HPDE6-E6E7 (cell line): Measurements from ENCODE around the gene GCHFR.
A peak's percentile ranks its signal among the peaks of the same experiment; 100 is the strongest.

ENCODE experiments used
- DNase-seq: peaks from one replicate; pipeline ENCODE4 v3.0.0; 2011; ENCODE audit warnings: missing footprints; ENCODE audit errors: extremely low spot score

GCHFR gene

DNA sequence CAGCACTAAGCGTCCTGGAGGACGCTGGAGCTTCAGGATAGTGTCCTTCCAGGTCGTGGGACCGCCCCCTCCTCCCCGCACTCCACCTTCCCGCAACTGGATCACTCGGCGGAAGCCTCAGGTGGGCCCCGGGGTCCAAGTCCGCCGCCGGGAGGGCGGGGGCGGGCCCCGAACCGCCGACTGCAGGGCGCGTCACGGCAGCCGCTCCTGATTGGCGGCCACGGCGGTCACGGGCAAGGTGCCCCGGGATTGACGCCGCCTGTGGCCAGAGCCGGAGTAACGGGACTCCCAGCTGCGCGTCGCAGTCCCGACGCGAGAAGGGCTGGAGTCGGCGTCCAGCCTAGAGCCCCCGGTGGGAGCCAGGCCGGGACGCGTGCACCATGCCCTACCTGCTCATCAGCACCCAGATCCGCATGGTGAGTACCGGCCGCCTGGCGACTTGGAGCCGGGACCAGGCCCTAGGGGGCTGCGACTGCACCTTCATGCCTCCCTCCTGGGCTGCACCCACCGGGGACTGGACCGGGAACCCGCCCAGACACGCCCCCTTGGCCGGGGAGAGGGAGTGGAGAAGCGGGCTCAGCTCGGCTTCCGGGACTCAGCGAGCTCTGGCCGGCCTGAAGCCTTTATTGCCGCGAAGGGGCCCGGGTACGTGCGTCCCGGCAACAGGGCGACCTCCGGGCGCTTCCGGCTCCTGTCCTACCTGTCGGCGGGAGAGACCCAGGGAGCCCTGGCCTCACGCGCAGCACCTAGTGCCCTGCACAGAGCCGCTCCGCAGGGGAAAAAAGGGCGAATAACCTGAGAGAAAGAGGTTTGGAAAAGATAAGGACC lies at the start of gene GCHFR:
TSS of gene GCHFR (plus strand) at position 268 of the 828 bp plus-strand sequence. CDS start at position 381, 113 bp downstream.
- DNase-seq, result no peak

DNA sequence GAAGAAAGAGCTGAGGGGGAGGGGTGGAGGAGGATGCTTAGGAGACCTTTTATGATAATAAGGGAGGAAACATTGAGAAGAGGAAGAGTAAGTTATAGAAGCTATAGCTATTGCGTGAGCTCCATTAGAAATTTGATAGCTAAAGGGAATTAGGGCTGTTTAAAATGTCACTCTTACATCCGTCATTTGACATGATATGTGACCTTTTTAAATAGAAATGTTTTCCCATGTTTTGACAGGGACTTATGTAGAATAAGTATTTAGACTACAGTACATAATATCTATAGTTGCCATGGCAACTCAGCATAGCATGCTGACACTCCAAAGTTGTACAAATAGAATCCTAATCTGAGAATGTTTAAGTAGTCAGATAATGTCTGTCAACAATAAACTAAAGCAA lies 49.7 kb upstream of the GCHFR start:
- DNase-seq, result no peak

DNA sequence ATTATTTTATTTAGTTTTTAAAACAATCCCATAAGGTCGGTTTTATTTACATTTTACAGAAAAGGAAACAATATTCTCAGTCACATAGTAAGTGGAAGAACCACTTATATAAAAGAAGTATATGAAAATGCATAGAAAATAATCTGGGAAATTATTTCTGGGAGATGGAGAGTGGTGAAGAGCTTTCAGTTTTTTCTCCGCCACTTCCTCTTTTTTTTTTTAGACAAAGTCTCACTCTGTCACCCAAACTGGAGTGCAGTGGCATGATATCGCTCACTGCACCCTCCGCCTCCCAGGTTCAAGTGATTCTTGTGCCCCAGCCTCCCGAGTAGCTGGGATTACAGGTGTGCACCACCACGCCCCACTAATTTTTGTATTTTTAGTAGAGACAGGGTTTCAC lies 47.7 kb upstream of the GCHFR start:
- no peak for DNase-seq

DNA sequence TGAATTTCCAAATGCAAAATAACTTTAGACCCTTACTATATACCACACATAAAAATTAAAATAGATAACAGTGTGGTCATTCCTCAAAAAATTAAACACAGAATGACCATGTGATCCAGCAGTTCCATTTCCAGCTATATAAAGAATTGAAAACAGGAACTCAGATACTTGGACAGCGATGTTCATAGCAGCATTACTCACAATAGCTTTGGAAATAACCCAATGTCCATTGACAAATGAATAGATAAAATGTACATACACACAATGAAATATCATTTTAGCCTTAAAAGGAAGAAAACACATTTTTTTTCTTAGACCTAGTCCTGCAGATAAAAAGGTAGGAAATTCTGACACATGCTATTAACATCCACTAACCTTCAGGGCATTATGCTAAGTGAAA lies 42.2 kb upstream of the GCHFR start:
- DNase-seq, result no peak

DNA sequence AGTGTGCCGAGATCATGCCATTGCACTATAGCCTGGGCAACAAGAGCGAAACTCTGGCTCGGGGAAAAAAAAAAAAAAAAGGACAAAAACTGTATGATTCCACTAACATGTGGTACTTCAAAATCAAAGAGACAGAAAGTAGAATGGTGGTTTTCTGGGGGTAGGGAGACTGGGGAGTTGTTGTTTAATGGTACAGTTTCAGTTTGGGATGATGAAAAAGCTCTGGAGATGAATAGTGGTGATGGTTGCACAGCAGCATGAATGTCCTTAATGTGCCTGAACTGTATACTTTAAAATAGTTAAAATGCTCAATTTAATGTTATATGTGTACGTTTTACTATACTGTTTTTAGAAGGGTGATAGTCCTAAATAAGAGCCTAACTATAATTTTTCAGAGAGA lies 41.5 kb upstream of the GCHFR start:
- DNase-seq, result no peak

DNA sequence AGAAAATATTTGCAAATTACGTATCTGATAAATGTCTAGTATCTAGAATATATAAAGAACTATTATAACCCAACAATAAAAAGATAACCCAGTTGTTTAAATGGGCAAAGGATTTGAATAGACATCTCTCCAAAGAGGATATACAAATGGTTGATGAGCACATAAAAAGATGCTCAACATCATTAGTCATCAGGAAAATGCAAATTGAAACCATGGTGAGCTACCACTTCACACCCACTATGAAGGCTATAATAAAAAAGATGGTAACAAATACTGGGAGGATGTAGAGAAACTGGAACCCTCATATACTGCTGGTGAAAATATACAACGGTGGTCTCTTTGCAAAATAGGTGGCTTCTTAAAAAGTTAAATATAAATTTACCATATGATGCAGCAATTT lies 40.9 kb upstream of the GCHFR start:
- no peak for DNase-seq

DNA sequence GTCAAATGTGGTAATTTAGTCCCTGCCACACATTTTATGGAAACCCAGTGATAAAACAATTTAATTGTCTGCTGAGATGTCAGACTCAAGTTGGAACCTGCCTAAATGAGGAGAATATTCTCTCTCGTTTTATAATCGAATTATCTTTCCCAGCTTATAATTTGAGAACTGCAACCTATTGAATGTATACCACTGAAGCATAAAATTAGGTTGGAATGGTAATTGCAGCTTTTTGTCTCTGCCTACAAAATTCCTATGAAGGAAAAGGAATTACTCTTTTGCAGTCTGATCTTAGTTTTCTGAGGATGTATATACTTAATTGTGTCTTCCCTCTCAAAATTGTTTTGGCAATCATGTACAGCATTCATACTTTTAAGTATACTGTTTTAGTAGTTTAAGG lies 39.9 kb upstream of the GCHFR start:
- DNase-seq, result no peak

DNA sequence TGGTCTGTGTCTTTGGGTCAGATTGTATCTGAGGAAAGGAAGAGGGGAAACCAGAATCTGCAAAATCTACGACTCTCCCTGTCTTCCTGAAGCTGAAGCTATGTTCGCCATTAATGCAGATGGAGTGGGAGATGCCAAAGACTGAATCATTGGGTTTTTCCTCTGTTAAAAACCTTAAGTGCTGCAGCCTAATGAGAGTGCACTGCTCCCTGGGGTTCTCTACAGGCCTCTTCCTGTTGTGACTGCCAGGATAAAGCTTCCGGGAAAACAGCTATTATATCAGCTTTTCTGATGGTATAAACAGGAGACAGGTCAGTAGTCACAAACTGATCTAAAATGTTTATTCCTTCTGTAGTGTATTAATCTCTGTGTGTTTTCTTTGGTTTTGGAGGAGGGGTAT lies 32.8 kb upstream of the GCHFR start:
- no peak for DNase-seq

DNA sequence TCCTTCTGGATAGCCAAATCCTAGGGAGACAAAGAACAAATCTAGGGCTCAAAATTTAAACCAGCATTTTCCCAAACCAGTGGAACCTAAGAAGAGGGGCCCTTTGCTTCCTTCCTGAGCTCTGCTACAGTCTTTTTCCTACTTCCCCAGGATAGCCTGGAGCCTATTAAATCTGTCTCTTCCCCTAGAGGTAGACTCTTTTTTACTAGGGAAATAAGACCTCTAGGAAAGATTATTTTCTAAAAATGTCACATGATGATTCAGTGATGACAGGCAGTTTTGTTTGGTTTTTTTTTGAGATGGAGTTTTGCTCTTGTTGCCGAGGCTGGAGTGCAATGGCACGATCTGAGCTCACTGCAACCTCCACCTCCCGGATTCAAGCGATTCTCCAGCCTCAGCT lies 27.3 kb upstream of the GCHFR start:
- DNase-seq, result no peak

DNA sequence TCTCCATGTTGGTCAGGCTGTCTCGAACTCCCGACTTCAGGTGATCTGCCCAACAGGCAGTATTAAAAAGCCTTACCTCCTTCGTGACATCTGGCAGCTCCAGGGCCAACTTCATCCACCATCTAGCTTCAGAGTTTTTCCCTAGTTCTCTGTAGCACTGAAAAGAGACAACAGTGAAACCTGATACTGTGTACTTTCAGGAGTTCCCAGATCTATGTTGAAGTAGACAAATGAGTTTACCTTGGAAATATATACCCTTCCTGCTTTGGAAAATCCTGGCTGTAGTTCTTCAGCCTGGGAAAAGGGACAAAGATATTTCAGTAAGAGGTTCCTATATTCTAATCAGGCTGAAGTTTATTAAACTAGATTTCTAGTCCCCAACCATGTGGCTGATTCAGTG lies 26.8 kb upstream of the GCHFR start:
- DNase-seq, result no peak

DNA sequence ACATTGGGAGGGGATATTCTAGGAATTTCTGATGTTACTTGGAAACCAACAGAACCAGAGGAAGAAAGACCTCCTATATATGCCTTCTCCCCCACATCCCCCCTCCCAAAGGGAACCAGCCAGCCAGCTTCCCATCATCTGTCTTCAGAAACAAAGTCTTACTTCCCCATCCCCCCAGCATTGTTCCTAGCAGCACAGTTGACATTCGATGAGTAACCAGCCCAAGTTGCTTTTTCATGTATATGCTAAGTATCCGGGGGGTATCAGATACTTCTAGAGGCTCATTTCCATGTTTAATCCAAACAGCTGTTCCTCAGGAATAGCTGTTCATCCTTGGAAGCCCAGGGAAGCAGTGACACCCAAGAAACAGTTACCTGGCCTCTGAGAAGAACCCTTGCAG lies 24.8 kb upstream of the GCHFR start:
- no peak for DNase-seq

DNA sequence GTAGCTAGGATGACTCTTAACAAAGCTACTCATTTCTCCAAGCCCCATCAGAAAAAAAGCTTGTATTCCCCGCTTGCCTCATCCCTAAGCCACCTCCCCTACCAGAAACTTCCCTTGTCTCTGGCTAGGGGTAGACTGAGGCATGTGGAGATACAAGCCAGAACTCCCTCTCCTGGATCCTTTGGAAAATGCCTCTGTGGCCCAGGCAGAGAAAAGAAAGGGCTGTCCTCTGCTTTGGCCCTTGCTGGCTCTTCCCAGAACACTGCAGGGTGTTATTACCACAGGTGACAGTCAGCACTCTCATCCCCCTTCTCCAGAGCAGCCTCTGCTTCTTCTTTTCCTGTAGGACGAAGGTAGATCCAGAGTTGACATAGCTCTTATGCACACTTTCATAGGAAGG lies 24.0 kb upstream of the GCHFR start:
- no peak for DNase-seq

DNA sequence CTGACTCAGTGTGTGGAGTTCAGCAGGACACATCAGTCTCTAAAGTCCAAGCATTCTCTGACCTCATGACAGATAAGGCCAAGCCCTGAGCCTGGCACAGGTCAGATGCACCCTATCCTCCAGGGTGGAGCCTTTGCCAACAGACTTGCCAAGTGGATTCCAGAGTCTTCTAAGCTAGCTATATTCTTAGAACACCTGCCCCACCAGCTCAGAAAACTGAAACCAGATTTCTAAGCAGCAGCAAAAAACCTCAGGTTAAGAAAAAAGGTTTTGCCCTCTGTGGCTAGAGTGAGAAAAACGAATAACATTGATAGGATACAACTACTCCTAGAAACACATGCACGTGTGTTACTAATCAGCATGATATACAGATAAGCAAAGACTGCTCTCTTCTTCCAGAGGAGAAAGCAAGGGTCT lies 20.4 kb upstream of the GCHFR start:
- DNase-seq, result no peak

DNA sequence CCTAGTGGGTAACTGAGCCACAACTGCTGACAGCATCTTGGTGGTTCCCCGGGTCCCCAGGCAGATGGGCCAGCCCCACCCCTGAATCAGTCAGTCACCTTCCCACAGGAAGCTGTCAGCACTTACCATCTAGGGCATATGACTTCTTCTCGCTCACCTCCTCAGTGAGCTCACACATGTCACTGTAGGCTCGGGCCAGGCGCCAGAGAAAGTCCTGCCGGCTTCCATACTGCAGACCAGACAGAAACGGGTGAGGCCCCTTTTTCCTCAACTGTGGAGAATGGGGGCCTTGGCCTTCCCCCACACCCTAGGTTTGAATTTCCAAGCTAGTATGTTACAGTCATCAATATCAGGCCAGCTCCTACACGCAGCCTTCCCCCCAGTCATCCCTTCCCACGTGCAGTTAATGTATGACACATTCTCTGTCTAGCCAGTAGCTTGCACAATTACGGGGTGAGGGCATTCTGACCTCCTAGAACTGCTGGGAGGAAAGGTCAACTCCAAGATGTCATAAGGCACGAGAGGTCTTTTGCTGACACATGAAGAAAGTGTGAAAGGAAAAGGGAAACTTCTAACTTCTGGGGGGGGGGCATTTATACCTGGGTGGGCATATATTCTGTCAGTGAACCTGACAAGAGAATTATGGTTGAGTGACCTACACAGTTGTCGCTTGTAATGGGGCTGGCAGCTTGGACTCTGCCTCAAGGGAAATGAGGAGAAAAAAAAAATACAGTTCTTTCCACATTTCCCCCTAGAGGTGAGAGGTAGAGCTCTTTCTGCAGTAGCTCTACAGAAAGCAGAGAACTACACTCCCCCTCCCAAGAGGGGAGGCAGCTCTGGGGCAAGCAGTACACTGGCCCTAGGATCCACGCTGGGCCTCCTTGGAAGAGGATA lies 19.7 kb upstream of the GCHFR start:
- DNase-seq, result no peak

DNA sequence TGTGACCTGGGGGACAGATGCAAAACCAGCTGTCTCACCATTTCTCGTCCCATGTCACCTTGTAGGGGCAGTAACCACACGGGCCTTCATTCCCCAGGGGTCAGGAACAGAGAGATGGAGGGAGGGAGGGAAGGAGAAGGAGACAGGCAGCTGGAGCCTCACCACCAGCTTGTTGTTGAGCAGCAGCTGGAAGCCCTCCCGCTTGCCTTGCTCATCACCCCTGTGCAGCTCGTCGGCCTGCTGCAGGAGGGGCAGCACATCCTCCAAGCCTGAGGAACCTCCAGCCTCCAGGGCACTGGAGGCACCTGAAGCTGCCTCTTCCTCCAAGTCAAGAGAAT lies 19.1 kb upstream of the GCHFR start:
- DNase-seq, result no peak

DNA sequence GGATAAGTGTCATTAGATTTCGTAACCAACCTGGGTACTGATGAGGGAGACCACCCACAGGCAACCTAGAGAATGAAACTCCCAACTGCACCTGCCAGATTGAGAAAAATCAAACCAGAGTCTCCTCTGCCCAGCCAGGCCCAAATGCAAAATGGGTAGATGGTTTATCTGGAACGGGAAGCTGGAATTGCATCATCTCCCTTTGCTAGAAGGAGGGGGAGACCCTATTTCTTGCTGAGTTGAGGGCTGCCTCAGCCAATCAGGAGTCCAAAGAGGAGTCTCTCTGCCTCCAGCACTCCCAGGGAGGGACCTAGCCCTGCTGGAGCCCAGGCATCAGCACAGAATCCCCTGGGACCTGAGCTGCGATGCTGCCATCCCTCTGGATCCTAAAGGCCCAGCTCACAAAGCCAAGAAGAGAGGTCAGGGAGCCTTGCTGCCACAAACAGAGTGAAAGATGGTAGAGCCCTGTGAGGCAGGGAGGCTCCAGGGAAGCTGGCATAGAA lies 16.9 kb upstream of the GCHFR start:
- DNase-seq, result no peak

DNA sequence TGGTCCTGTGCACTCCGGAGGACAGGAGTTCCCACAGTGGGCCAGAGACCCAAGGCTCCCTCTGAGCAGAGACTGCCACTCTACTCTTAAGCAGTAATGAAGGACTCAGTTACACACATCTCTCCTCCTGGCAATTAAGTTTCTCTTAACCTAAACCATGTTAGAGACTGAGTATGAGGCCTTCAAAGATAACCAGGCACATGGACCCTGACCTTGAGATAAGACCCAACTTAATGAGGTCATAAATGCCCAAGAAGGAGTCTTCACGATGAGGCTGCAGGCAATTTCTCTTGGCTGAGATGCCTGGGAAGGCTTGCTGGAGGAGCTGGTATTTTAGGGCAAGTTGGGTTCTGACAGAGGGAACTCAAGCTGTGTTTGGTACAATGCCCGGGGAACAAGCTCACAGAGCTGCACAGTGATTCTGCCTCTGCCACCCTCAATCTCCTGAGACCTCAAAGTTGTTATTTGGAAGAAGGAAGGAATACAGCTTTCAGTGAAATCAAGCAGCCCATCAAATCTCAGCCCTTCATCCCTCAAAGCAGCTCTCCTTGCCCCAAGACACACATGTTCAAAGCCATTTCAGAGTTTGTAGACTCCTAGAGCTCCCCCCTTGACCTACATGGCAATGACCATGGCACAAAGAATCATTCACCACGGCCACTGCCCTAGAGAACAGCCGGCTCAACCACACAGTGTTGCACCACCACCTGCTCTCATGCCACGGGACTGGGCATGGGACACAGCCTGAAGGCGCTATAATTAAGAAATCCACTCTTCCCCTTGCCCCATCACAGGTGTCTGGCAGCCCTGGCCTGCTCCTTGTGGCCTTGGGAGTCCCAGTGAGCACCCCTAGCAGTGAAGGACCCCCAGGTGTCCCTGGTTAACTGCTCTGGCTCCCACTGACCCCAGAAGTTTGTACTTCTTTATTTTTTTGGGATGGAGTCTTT lies 15.9 kb upstream of the GCHFR start:
- DNase-seq, result no peak

DNA sequence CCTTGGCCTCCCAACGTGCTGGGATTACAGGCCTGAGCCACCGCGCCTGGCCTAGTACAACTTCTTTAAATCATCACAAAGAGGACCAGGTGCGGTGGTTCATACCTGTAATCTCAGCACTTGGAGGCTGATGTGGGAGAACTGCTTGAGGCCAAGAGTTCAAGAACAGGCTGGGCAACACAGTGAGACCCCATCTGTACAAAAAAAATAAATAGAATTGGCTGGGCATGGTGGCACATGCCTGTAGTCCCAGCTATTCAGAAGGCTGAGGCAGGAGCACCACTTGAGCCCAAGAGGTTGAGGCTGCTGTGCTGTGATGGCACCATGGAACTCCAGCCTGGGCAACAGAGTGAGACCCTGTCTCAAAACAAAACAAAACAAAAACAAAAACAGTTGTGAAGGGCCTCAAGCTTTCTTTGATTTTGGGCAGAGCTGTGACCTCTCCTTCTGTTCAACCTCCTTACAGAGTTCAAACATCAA lies 14.7 kb upstream of the GCHFR start:
- no peak for DNase-seq

DNA sequence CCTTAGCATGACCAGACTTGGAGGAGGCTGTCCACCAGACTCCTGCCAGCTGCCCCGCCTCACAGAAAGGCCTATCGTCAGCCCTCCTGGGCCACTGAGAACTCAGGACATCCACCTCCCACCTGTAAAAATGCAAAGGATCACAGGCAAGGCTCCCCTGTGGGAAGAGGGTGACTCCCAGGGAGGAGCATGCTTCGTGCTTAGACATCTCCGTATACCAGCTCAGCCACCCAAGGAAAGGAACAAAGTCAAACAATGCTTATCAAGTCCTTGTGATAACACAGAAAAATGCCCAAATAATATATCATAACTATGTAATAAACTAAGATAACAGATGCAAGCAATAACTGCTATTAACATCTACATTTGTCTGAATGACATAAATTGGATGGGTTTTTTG lies 13.0 kb upstream of the GCHFR start:
- DNase-seq, result no peak

DNA sequence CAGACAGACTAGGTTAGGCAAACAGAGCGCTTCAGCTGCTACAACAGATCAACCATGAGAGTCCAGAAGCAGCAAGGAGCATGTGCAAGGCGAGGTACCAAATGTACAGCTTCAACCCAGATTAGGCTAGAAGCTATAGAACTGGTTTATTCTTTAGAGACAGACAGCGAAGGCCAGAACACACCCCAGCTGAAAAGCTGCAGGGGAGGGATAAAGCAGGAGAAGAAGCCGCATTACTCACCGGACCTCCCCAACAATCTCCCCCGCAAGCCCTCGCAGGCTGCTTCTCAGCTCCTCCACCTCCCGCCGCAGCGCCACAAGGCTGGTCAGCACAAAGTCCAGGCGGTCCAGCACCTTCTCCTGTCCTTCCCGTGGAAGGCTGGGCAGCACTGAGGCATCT lies 12.1 kb upstream of the GCHFR start:
- no peak for DNase-seq

DNA sequence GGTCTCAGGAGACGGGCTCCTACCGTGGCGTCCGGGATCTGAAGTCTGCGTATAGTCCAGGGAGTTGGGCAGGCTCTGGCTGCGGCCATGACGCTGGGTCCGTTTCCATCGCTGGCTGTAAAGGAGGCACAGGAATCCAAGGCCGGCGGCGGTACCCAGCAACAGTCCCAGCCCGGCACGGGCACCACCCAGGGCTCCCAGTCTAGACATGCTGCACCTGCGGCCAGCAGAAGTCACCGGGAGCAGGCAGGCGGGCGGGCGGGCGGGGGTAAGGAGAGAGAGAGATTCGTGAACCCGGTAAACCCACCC lies 9.3 kb upstream of the GCHFR start:
- DNase-seq, result peak; percentile 21
